Activated T-helper 1 cell treated with anti-CD3 and anti-CD28 coated beads, Interleukin-2, amount 50 U/mL, for 16 hours (primary cell): ENCODE results near the gene SMIM23.
"Not testable (repeated sequence)": the region's sequence is repeated elsewhere in the genome, so short reads cannot be mapped to it uniquely, and the experiment has no call there.

Experiments used
- DNase-seq, 2 donors: peaks; one replicate each; pipeline ENCODE4 v3.0.0-alpha.2; 2020; ENCODE audit warnings: low read depth in 1 of 2, low spot score in 1 of 2

The SMIM23 gene

DNA sequence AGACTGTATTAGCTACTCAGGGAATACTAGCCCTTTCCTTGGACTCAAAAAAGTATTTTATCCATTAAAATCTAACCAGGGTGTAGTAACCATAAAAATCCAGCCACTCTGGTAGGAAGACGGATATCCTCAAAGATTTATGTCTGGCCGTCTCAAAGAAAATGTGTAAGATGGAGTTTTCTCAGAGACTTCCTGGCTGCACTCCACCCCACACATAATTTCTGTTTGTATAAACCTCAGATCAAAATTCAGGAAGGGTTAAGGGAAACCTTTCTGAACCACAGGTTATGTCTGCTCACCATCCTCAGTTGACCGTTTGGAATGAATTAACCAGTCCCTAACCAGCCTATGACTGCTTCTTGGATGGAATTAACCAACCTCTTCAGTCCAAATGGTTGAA lies 13.8 kb upstream of the SMIM23 start:
- DNase-seq: no peak

DNA sequence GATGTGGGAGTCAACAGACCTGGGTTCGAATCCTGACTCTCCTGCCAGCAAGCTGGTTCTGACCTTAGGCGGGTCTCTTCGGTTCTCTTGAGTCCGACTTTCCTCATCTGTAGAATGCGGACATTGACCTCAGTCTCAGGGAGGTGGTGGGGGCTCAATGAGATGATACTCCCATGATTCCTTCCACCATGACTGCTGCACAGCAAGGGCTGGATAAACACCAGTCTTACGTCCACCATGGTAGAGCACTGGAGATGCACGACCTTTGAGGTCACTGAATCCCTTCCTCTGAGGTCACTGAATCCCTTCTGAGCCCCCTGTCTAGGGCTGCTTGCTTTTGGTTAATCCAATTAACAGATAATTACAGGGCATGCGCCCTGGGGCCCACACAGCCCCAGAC lies 12.5 kb upstream of the SMIM23 start:
- no peak for DNase-seq

DNA sequence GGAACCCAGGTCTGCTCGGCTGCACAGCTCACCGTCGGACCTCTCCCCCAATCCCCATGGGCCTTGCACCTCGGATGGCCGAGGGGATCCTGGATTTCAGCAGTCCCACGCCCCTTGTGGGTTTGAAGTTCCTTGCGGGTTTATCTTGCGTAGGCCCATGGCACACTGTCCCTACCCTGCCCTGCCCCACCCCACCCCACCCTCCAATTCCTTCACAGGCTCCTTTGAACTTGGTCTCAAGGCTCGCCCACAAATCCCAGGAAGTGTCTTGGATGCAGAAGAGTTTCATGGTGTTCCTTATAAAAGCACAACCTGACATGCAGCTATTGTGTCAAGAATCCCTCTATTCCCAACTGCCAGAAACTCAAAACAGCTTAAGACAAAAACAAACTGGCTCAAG lies 11.2 kb upstream of the SMIM23 start:
- DNase-seq: no peak

DNA sequence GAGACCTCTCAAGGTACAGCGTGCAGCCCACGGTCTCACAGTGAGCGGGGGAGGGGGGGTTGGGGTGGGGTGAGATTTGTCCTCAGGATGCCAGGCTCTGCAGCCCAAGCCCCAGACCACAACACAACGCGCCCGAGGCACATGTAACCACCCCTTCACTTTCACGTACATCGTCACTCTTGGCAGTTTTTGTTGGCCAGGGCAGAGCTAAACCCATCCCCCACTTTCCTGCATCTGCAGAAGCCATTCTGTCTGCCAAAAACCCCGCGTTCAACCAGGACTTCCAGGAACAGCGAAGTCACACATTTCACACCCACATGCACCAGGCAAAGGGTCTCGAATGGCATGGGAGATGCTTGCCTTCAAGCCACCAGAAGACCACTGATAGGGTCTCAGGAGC lies 9.4 kb upstream of the SMIM23 start:
- DNase-seq: no peak

DNA sequence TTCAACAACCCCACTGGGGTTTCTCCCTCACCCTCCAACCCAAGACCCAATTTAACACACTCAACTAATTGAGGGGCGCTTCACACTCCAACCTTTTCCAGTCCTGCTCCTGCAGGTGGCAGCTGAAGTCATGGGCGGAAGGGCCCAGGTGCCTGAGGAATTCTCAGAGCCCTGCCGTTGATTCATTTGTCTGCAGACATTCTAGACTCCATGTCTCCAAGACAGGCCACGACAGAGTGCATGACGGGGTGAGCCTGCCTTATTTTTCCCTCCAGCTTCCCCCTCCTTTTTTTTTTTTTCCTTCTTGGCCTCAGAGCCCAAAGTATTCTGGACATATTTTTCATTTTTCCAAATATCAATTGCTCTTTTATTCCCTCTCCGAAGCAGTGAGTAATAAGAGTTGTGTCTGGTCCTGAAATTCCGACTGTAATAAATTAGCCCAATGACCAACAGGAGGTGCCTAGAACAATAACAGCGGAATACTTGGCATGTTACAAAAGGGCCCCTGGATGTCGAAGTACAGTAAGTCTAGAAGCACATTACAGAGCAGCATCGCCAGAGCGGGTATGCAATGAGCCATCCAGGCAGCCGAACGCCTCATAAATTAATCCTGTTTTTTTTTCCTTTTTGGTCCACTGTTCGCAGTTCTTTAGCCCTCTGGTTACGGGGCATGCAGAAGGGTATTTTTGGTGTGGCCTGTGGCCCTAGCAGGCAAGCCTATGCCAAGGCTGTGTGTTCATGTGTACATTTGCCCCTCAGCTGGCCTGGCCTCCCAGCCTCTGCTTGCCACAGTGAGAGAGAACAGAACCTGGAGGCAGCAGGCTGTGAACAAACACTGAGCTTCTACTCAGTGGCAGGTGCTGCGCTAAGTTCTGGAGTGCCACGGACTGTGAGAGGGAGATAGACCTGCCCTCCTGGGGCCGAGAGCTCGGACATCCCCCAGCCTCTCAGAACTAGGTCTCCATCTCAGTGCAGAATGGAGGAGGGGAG lies 8.6 kb upstream of the SMIM23 start:
- no peak for DNase-seq

DNA sequence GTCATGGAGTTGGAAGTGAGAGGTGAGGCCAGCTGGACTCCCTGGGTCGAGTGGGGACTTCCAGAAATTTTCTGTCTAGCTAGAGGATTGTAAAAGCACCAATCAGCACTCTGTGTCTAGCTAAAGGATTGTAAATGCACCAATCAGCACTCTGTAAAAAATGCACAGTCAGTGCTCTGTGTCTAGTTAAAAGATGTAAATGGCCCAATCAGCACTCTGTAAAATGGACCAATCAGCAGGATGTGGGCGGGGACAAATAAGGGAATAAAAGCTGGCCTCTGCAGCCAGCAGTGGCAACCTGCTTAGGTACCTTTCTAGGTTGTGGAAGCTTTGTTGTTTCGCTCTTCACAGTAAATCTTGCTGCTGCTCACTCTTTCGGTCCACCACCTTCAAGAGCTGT lies 3.9 kb upstream of the SMIM23 start:
- not testable (repeated sequence) for DNase-seq

DNA sequence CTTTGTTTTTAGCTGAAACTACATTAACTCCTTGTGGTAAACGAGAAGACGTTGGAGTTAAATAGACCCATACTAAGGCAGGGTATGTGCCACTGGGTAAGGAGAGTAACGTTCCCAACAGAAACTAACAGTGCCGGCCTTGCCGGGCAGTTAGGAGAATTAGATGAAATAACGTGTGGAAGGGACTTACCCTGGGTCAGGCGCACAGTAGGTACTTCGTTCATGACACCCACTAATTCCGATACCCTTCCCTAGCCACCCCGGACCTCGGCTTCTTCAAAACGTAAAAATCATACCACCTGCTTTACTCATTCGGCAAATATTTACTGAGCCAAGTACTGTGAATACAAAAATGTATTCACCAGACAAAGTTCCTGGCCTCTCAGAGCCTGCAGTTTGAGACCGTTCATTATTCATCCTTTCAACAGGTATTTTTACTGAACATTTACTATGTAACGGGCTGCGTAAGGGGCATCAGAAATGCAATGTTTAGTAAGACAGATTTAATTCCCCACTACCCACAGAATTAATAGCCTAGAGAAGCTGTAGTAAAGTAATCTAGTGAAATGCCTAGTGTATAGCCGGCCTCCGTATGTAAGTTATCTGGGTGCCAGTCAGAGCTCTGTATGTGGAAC lies 3.2 kb upstream of the SMIM23 start:
- no peak for DNase-seq

DNA sequence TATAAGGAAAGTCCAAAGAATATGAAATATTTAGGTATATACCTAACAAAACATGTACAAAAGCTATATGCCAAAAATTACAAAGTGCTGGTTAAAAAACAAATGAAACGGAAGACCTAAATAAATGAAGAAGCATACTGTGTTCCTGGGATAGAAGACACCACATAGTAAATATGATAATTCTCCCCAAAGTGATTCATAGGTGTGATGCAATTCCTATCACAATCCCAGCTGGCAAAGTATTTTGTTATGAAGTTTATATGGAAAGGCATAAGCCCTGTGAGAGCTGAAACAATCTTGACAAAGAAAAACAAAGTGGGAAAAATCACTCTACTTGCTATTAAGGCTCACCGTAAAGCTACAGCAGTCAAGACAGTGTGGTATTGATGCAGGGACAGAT lies 2.6 kb upstream of the SMIM23 start:
- DNase-seq: no peak

DNA sequence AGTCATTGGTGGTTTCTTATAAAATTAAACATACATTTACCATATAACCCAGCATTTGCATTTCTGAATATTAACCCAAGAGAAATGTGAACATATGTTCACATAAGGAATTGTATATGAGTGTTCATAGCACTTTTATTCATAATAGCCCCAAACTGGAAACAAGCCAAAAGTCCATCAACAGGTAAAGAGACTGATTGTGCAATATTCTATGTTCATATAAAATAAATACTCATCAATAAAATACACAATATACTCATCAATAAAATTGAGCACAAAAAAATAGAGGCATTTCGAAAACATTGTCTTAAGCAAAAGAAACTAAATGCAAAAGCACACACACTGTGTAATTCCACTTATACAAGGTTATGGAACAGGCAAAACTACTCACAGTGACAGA lies 3.7 kb downstream of the SMIM23 start:
- DNase-seq: no peak

DNA sequence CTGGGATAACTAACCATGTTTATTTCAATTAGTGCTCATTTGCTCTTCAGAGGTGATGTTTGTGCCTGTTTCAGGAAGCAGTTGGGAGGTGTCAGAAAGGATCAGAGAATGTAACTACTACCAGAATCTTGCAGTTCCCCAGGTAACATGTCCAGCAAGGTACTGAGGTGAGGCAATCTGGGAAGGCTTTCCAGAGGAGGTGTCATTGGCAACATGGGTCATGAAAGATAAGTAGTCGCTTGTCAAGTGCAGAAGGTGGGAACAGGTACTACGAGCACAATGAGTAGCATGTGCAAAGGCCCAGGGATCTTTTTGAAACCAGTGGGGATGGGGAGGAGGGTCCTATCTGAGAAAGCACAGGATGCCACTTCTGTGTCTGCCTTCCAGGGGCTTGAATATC lies 4.8 kb downstream of the SMIM23 start:
- no peak for DNase-seq

DNA sequence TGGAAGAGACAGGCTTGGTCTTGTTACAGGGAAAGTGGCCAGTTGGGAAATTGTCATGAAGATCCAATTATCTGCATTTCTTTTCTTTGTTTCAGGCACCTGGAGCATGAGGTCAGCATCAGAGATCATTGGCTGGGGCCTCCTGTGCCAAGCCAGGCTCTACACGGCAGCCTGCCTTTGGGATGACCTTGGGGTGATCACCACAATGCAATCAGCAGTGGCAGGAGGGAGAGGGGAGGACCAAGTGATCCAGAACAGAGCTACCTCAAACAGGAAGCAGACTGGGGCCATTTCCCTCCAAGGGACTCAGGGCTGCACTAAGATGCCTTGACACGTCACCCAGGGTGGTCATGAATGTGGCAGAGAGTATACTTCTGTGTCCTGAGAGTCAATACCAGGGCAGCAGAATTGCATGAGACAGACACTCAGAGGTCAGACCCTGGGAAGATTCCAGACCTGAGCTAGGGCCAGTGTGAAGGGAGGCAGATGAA lies 8.9 kb downstream of the SMIM23 start:
- no peak for DNase-seq

DNA sequence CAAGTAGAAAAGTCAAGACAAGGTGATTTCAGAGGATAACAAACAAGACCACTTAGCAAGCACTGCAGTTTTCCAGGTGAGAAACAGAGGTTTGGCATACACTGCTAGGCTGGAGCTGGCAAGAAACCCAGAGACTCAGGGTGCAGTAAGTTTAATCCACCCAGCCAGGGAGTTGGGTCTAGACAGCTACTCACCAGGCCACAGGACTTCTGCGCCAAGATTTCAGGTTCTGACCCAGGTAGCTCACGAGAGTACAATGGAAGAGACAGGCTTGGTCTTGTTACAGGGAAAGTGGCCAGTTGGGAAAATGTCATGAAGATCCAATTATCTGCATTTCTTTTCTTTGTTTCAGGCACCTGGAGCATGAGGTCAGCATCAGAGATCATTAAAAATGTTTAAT lies 9.8 kb downstream of the SMIM23 start:
- no peak for DNase-seq

DNA sequence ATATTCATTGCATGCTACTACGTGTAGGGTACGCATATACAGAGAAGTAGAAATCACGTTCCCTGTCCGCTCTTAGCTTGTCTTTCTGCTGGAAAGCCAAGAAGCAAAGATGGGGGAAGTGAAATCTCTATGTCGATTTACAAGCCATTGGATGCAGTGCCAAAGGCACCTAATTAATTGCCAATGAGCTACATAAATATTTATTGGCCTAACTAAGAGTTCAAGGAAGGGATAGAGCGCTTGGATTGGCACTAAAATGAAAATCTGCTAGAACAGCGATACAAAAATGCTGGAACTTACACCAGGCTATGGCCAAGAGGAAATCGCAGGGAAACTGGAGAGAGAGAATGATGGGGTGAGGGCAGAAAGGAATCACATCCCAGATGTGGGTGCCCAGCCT lies 10.8 kb downstream of the SMIM23 start:
- no peak for DNase-seq

DNA sequence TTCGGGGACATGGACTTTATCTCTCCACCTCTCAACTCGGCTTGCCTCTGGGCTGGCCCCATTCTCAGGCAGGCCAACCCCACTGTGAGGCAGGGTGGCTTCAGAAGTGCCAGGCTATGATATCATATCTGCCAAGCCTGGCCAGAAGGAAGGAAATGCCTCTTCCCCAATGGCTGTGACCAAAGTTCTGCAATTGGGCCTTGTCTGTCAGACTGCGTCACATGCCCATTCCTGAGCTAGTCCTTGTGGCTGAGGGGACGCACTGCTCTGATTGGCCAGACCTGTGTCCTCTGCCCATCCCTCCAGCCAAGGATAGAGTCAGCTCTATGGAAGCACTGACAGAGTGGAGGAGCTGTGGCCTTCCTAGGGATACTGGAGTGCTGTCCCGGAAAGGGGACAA lies 11.9 kb downstream of the SMIM23 start:
- DNase-seq: no peak

DNA sequence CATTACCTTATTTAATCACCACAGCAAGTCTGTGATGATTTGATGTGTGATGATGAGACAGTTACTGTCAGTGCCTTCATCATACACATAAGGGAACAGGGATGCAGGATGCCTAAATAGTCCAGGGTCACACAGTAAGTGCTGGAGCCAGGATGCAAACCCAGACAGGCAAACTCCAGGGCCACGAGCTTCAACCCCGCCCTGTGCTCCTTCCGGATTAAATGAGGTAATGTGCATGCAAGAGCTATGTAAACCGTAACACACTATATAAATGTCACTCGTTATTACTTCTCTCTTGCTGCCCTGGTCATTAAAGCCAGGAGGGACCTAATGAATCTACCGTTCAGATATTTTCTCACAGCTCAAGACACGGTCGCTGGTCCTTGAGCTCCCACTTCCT lies 12.8 kb downstream of the SMIM23 start:
- no peak for DNase-seq

DNA sequence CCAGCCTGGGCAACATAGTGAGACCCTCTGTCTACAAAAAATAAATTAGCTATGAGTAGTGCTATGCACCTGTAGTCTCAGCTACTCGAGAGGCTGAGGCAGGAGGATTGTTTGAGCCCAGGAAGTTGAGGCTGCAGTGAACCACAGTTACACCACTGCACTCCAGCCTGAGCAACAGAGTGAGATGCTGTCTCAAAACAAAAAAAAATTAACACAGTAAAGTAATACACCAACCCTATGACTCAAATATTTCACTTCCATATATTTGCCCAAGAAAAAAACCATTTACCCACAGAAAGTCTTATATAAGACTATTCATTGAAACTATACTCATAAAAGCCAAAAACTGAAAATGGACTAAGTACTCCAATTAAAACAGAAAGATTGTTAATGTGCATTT lies 16.2 kb downstream of the SMIM23 start:
- no peak for DNase-seq

DNA sequence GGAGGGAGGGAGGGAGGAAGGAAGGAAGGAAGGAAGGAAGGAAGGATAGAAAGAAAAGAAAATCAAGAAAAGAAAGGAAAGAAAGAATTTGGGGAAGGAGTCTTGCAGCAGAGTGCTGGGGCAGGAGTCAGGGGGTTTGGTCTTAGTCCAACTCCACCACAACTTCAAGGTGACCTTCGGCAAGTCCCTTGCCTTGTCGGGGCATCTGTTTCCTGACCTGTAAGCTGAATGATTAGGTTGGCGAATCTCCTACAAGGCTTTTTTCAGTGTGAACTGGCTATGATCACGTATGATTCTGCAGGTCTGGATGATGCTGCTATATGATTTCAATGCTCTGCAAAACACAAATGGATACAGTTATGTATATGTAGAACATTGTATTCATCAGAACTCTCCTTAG lies 20.1 kb downstream of the SMIM23 start:
- no peak for DNase-seq

DNA sequence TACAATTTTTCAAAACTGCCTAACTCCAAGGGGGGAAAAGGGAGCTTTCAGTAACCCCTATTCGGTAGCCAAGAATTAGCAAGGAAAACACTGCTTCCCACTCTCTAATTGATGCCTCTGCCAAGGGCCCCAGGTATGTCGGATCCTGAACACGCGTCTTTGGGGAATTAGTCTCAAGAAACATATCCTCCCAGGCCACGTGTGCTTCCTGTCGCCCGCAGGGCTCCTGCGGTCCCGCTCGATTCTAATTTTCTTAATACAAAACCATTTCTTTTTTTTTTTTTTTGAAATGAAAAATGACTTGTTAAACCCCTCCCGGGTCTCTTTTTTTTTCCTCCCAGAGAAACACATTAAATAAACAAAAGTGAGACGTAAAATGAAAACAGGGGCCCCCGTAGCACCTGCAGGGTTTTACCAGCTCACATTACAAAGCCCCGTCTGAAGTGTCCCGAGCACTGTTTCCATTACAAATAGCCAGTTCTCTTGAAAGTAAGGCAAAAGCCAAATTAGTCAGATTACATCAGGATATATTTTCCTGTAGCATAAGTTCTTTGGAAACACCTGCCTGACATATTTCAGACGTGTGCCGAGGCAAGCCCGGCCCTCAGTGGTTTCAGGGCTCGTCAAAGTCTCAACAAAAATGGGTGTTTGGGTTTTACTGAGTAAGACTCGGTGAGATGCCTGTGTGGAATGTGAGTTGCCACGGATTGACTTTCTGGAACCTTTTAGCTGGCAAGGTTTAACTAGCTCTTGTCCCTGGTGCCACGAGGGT lies 21.5 kb downstream of the SMIM23 start:
- no peak for DNase-seq

DNA sequence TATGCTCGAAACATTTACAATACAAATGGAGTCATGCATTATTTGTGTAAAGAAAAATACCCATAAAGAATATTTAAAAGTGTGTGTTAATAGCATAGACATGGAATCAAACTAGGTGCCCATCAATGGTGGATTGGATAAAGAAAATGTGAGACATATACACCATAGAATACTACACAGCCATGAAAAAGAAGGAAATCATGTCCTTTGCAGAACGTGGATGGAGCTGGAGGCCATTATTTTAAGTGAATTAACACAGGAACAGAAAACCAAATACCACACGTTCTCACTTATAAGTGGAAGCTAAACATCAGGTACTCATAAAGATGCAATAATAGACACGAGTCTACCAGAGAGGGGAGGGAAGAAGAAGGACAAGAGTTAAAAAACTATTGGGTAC lies 22.8 kb downstream of the SMIM23 start:
- DNase-seq: no peak

DNA sequence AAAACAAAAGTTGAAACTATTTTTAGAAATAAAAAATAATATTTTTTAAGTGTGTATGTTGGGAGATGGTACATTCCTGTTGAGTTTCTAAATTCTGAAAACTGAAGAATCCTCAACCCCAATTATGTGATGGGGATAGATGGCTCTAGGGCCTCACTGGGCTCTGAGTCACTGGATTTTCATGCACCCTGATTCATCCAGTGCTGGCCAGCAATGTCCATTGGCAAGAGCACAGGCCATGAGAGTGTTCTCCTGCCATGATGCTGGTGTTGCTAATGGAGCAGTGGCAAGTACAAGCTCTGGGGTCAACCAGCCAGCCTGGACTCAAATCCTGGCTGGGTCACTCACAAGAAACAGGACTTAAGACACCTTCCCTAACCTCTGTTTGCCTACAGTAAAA lies 23.3 kb downstream of the SMIM23 start:
- no peak for DNase-seq

DNA sequence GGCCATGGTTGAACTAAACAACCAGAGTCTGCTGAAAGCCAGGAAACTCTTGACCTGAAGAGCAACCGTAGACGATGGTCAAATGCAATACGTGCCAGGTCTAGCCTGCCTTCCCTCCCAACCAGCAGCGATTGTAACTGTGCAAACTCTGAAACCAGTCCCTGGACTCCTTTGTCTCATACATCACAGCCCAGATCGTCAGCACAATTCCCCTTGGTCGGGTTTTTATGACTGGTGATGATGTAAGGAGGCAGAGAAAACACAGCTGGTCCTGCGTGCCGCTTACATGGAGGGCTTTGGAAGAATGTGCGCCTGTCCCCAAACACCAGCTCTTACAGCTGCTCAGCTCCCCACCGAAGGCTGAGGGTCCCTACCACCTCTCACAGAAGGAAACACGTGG lies 24.6 kb downstream of the SMIM23 start:
- no peak for DNase-seq

DNA sequence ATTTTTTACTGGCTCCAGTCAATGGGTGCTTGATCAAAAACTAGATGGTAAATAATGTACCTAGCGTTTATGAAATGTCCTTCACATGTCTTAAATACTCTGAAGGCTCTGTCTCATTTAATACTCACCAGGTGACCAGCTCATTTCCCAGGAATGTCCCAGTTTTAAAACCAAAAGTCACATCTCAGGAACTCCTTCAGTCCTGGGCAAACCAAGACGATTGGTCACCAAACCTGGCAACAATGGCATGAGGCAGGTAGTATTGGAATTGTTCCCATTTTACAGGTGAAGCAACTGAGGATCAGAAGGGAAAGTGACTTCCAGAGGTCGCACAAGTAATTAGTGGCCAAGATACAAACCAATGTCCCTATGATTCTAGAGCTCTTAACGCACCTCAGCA lies 27.7 kb downstream of the SMIM23 start:
- DNase-seq: no peak
